Heart left ventricle (tissue), 13 donors: ENCODE data around the gene LHX5.

Experiments used
- POLR2A ChIP-seq, 2 donors: fragments of 450-650 bp; IDR thresholded peaks; one replicate each; pipeline ENCODE4 v1.6.1; 2017; ENCODE audit warnings: antibody characterized with exemption in 2 of 2, mild to moderate bottlenecking in 2 of 2, moderate library complexity in 2 of 2
- TF ChIP-seq, protein P1 (sequence below), 12 donors: fragments of 200-600 bp; sonication (generic) in 4 of 12; IDR thresholded peaks; one replicate each; pipeline versions ENCODE4 v1.5.0 to v1.8.0; 2018 to 2022; ENCODE audit warnings: antibody characterized with exemption in 12 of 12, mild to moderate bottlenecking in 5 of 12
- donor health status: ischemic (EF 13 %, LVEDD 7.1; RV severe dilation, severe dysfunction).
- donor health status: DM: no; HTN: yes; CAD: no.
- donor health status: DM: no; HTN: no; CAD: no.
- donor health status: ischemic (EF 25% LVEDD 6.9; RV normal size, moderate dysfunction).
- donor health status: ischemic (EF 25% LVEDD 5.7; RV mildly dilated, moderate dysfunction).
- donor health status: ischemic (EF 35%, LVEDD 5.7; RV mildly dilated, moderate dysfunction).
- donor health status: nonischemic (EF 11% LVEDD 7.7; RV severe dilation, severe dysfunction).
- donor health status: DM: yes; HTN: yes; CAD: no.
- donor health status: PGD.
- donor health status: ischemic (EF 29% LVEDD 5.4; RV normal size, mild dysfunction).
- donor health status: nonischemic (EF 23%, LVEDD 6.1; RV moderate dilation, normal function).

DNA sequence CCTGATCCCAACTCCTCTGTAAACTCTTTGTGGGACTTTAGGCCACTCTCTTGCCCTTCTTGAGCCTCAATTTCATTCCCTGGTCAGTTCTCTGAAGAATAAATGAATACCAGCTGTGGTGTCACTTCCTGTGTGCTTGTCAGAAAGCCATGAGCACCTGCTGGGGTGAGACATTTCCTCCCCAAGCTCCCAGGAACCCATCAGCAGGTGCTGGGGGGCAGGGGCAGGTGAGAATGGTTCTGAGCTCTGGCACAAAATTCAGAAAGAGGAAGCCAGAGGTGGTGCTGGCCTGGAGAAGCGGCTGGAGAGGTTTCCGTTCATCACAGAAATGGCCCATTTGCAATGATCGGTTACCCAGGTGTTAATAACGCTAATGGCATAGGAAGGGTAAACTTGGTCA lies 14.9 kb downstream of the LHX5 start:
- TF ChIP-seq POLR2A (IDR thresholded peaks at IDR 0.05): no peak
- TF ChIP-seq, protein P1, sequence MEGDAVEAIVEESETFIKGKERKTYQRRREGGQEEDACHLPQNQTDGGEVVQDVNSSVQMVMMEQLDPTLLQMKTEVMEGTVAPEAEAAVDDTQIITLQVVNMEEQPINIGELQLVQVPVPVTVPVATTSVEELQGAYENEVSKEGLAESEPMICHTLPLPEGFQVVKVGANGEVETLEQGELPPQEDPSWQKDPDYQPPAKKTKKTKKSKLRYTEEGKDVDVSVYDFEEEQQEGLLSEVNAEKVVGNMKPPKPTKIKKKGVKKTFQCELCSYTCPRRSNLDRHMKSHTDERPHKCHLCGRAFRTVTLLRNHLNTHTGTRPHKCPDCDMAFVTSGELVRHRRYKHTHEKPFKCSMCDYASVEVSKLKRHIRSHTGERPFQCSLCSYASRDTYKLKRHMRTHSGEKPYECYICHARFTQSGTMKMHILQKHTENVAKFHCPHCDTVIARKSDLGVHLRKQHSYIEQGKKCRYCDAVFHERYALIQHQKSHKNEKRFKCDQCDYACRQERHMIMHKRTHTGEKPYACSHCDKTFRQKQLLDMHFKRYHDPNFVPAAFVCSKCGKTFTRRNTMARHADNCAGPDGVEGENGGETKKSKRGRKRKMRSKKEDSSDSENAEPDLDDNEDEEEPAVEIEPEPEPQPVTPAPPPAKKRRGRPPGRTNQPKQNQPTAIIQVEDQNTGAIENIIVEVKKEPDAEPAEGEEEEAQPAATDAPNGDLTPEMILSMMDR (IDR thresholded peaks at IDR 0.05): no peak
